Measurements from ENCODE around the gene GSTM3. TPM values are rescaled to one million over a fixed set of nuclear protein-coding genes. Genes with fewer than 3 reads are reported as not detected.
"Not testable (repeated sequence)": the region's sequence is repeated elsewhere in the genome, so short reads cannot be mapped to it uniquely, and the experiment has no call there.

GSTM3 gene
- total and polyA plus RNA-seq, 10 of the 15 experiments (the other 5 are each of a cell fraction or from before 2014, with no cell fraction given) = not detected

GRCh38 chr1:109687109-109687508 is 53.7 kb downstream of the GSTM3 start:
- H2AFZ ChIP-seq (ENCODE audit: control insufficient read depth, low read depth, low read length) = peak overlapping the region; percentile 86
- ChIA-PET POLR2A (interaction anchor here (0.6 to 1.3 kb wide), 8 partner anchors 16 to 993 kb away, joined by 3 to 11 read pairs (median 4); partner anchors contain the start of gene GNAI3), SMC1A (ENCODE audit: uncharacterized antibody, unreplicated experiment) (interaction anchor here (1.3 to 1.6 kb wide), 3 partner anchors 16 to 89 kb away, joined by 4 to 5 read pairs (median 4); no protein-coding TSS in a partner anchor), CTCF (interaction anchor here (0.9 to 3.2 kb wide), 6 partner anchors 31 to 297 kb away, joined by 3 to 34 read pairs (median 6); partner anchors contain the start of genes AHCYL1 and GSTM4), RAD21 (ENCODE audit: unreplicated experiment) (interaction anchor here (0.7 to 2.4 kb wide), 7 partner anchors 35 to 297 kb away, joined by 3 to 12 read pairs (median 4); partner anchors contain the start of gene GNAI3)
- BruUV-seq (replicated peaks); H4K20me1 ChIP-seq (ENCODE audit: control insufficient read depth, insufficient read depth); H3K4me3 ChIP-seq; in situ Hi-C loops (cut with MboI); H3K4me2 ChIP-seq (ENCODE audit: control insufficient read depth, insufficient read depth); H3K9me3 ChIP-seq (replicated peaks; ENCODE audit: control insufficient read depth, insufficient read depth, low read length); H3K36me3 ChIP-seq (ENCODE audit: control insufficient read depth in 2 of 2, insufficient read depth in 2 of 2, low read length in 1 of 2); H3K4me1 ChIP-seq (ENCODE audit: control insufficient read depth, insufficient read depth, low read length); H3K79me2 ChIP-seq (ENCODE audit: control insufficient read depth, insufficient read depth, low read length); H3K27me3 ChIP-seq (replicated peaks in 1 of 2; ENCODE audit: control insufficient read depth in 2 of 2, insufficient read depth in 2 of 2, low read length in 1 of 2); FAIRE-seq; DNase-seq (ENCODE audit: low read depth, low spot score): not testable (repeated sequence)
- peak; percentile 16 for ATAC-seq
- peak overlapping the region; percentile 72; the same call in 1 of the 2 replicates for H3K27ac ChIP-seq (ENCODE audit: control insufficient read depth, insufficient read depth)
- H3K9ac ChIP-seq (ENCODE audit: control insufficient read depth, insufficient read depth, low read length) = peak overlapping the region; percentile 56; the same call in 1 of the 2 replicates
- WGBS (ENCODE audit: insufficient coverage, insufficient replicate concordance, low lambda C conversion rate, missing lambda C conversion rate) = 60% methylated on average over 9 of the region's 11 CpGs
- intact Hi-C loops (cut with micrococcal nuclease; ENCODE audit: unreplicated experiment) = loop anchor here (5.0 kb wide), 1 partner anchor 45 kb away; no protein-coding TSS in a partner anchor

- H3K9ac ChIP-seq (ENCODE audit: control insufficient read depth, insufficient read depth, low read length); H3K27ac ChIP-seq (ENCODE audit: control insufficient read depth, insufficient read depth); H3K79me2 ChIP-seq (ENCODE audit: control insufficient read depth, insufficient read depth, low read length); H3K9me3 ChIP-seq (replicated peaks; ENCODE audit: control insufficient read depth, insufficient read depth, low read length); DNase-seq (ENCODE audit: low read depth, low spot score); in situ Hi-C loops (cut with MboI); H3K4me2 ChIP-seq (ENCODE audit: control insufficient read depth, insufficient read depth); H3K4me3 ChIP-seq; H4K20me1 ChIP-seq (ENCODE audit: control insufficient read depth, insufficient read depth); ATAC-seq; H3K4me1 ChIP-seq (ENCODE audit: control insufficient read depth, insufficient read depth, low read length); POLR2A ChIA-PET; BruUV-seq (replicated peaks); SMC1A ChIA-PET (ENCODE audit: uncharacterized antibody, unreplicated experiment); RAD21 ChIA-PET (ENCODE audit: unreplicated experiment); H2AFZ ChIP-seq (ENCODE audit: control insufficient read depth, low read depth, low read length); H3K27me3 ChIP-seq (replicated peaks in 1 of 2; ENCODE audit: control insufficient read depth in 2 of 2, insufficient read depth in 2 of 2, low read length in 1 of 2); FAIRE-seq; H3K36me3 ChIP-seq (ENCODE audit: control insufficient read depth in 2 of 2, insufficient read depth in 2 of 2, low read length in 1 of 2): not testable (repeated sequence)
- 67% methylated on average over 3 of the region's 4 CpGs for WGBS (ENCODE audit: insufficient coverage, insufficient replicate concordance, low lambda C conversion rate, missing lambda C conversion rate)
- intact Hi-C loops (cut with micrococcal nuclease; ENCODE audit: unreplicated experiment) = loop anchor here (5.0 kb wide), 1 partner anchor 44 kb away; no protein-coding TSS in a partner anchor
- CTCF ChIA-PET = interaction anchor here (1.1 kb wide), 1 partner anchor 30 kb away, joined by 3 read pairs; the partner anchor contains the start of gene GSTM4
Observed at GRCh38 chr1:109685890-109686289, 54.9 kb downstream of the GSTM3 start.

GRCh38 chr1:109685399-109685798 is 55.4 kb downstream of the GSTM3 start:
- H3K4me1 ChIP-seq (ENCODE audit: control insufficient read depth, insufficient read depth, low read length); in situ Hi-C loops (cut with MboI); H3K36me3 ChIP-seq (ENCODE audit: control insufficient read depth in 2 of 2, insufficient read depth in 2 of 2, low read length in 1 of 2); H4K20me1 ChIP-seq (ENCODE audit: control insufficient read depth, insufficient read depth); BruUV-seq (replicated peaks); H3K27me3 ChIP-seq (replicated peaks in 1 of 2; ENCODE audit: control insufficient read depth in 2 of 2, insufficient read depth in 2 of 2, low read length in 1 of 2); FAIRE-seq; H2AFZ ChIP-seq (ENCODE audit: control insufficient read depth, low read depth, low read length); DNase-seq (ENCODE audit: low read depth, low spot score); H3K4me3 ChIP-seq; H3K4me2 ChIP-seq (ENCODE audit: control insufficient read depth, insufficient read depth); H3K9me3 ChIP-seq (replicated peaks; ENCODE audit: control insufficient read depth, insufficient read depth, low read length); H3K79me2 ChIP-seq (ENCODE audit: control insufficient read depth, insufficient read depth, low read length); RAD21 ChIA-PET (ENCODE audit: unreplicated experiment); H3K27ac ChIP-seq (ENCODE audit: control insufficient read depth, insufficient read depth); POLR2A ChIA-PET; ATAC-seq; H3K9ac ChIP-seq (ENCODE audit: control insufficient read depth, insufficient read depth, low read length); SMC1A ChIA-PET (ENCODE audit: uncharacterized antibody, unreplicated experiment): not testable (repeated sequence)
- CTCF ChIA-PET = interaction anchor here (1.1 kb wide), 1 partner anchor 30 kb away, joined by 3 read pairs; the partner anchor contains the start of gene GSTM4
- no CpG with 5 or more reads among the region's 1 CpG for WGBS (ENCODE audit: insufficient coverage, insufficient replicate concordance, low lambda C conversion rate, missing lambda C conversion rate)
- intact Hi-C loops (cut with micrococcal nuclease; ENCODE audit: unreplicated experiment) = loop anchor here (5.0 kb wide), 1 partner anchor 43 kb away; no protein-coding TSS in a partner anchor

- H3K27ac ChIP-seq (ENCODE audit: control insufficient read depth, insufficient read depth); in situ Hi-C loops (cut with MboI); H2AFZ ChIP-seq (ENCODE audit: control insufficient read depth, low read depth, low read length); RAD21 ChIA-PET (ENCODE audit: unreplicated experiment); H3K4me1 ChIP-seq (ENCODE audit: control insufficient read depth, insufficient read depth, low read length); H3K9ac ChIP-seq (ENCODE audit: control insufficient read depth, insufficient read depth, low read length); H3K4me2 ChIP-seq (ENCODE audit: control insufficient read depth, insufficient read depth); SMC1A ChIA-PET (ENCODE audit: uncharacterized antibody, unreplicated experiment); H4K20me1 ChIP-seq (ENCODE audit: control insufficient read depth, insufficient read depth); H3K4me3 ChIP-seq; H3K9me3 ChIP-seq (replicated peaks; ENCODE audit: control insufficient read depth, insufficient read depth, low read length); DNase-seq (ENCODE audit: low read depth, low spot score); BruUV-seq (replicated peaks); FAIRE-seq; ATAC-seq; POLR2A ChIA-PET; H3K79me2 ChIP-seq (ENCODE audit: control insufficient read depth, insufficient read depth, low read length); H3K27me3 ChIP-seq (replicated peaks in 1 of 2; ENCODE audit: control insufficient read depth in 2 of 2, insufficient read depth in 2 of 2, low read length in 1 of 2); H3K36me3 ChIP-seq (ENCODE audit: control insufficient read depth in 2 of 2, insufficient read depth in 2 of 2, low read length in 1 of 2): not testable (repeated sequence)
- 88% methylated on average over 6 of the region's 6 CpGs for WGBS (ENCODE audit: insufficient coverage, insufficient replicate concordance, low lambda C conversion rate, missing lambda C conversion rate)
- intact Hi-C loops (cut with micrococcal nuclease; ENCODE audit: unreplicated experiment) = loop anchor here (5.0 kb wide), 1 partner anchor 42 kb away; no protein-coding TSS in a partner anchor
- CTCF ChIA-PET = interaction anchor here (1.1 kb wide), 1 partner anchor 29 kb away, joined by 3 read pairs; the partner anchor contains the start of gene GSTM4
Observed at GRCh38 chr1:109684777-109685176, 56.1 kb downstream of the GSTM3 start.

Measured in GM12878 (cell line).